IPS-18a (cell line): Measurements from ENCODE around the gene MEIS3.
"Not testable (repeated sequence)": the region's sequence is repeated elsewhere in the genome, so short reads cannot be mapped to it uniquely, and the experiment has no call there.

Experiments used
- H3K27ac ChIP-seq: one replicate; pipeline ENCODE4 v1.5.1; 2013; ENCODE audit warnings: low read length
- H3K27me3 ChIP-seq: one replicate; pipeline ENCODE4 v1.6.1; 2013; ENCODE audit warnings: mild to moderate bottlenecking, low read length; ENCODE audit not compliant: control insufficient read depth, insufficient read depth
- H3K36me3 ChIP-seq: one replicate; pipeline ENCODE4 v1.6.1; 2013; ENCODE audit warnings: low read depth, low read length; ENCODE audit not compliant: control insufficient read depth
- H3K4me1 ChIP-seq: one replicate; pipeline ENCODE4 v1.6.1; 2013; ENCODE audit warnings: low read depth, low read length; ENCODE audit not compliant: control insufficient read depth
- H3K4me3 ChIP-seq: one replicate; pipeline ENCODE4 v1.5.1; 2013; ENCODE audit warnings: low read length
- H3K9ac ChIP-seq: one replicate; pipeline ENCODE4 v1.6.1; 2013; ENCODE audit warnings: mild to moderate bottlenecking, low read length, moderate library complexity
- H3K9me3 ChIP-seq: one replicate; pipeline ENCODE4 v1.6.1; 2013; ENCODE audit warnings: low read depth, low read length; ENCODE audit not compliant: control insufficient read depth

The MEIS3 gene

GRCh38 chr19:47390533-47391488 is 28.5 kb downstream of the MEIS3 start:
- Histone ChIP-seq H3K9me3 (no peaks in the 10 kb centered on the region), H3K27ac (no peak overlapping the region)

DNA sequence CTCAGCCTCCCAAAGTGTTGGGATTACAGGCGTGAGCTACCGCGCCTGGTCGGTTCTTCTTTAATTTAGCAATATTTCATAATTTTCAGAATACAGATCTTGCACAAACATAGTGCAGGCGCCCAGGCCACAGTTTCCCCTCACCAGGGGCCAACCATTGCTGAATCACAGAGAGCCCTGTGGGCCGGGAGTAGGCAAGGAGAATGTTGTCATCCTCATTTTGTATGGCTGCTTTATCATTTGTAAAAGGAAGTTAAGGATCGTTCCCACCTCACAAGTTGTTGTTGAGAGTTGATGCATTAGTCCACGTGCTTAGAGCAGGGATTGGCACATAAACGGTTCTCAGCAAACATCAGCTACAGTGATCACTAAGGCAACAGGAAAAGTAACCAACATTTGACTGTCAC is 30.2 kb downstream of the MEIS3 start:
- no peaks in the 10 kb centered on the region for H3K36me3 ChIP-seq
- H3K4me3 ChIP-seq, result no peak overlapping the region
- H3K4me1 ChIP-seq, result peaks cover 15% of the 10 kb centered on the region
- no peaks in the 10 kb centered on the region for H3K9me3 ChIP-seq
- no peak overlapping the region for H3K27ac ChIP-seq
- no peak overlapping the region for H3K9ac ChIP-seq
- no peaks in the 10 kb centered on the region for H3K27me3 ChIP-seq

More at GRCh38 chr19:47390533-47391488, 28.5 kb downstream of the MEIS3 start:
- Histone ChIP-seq H3K4me1 (peaks cover 15% of the 10 kb centered on the region), H3K27me3 (no peaks in the 10 kb centered on the region), H3K36me3 (no peaks in the 10 kb centered on the region), H3K9ac (no peak overlapping the region), H3K4me3 (no peak overlapping the region)

GRCh38 chr19:47388721-47389120 is 30.6 kb downstream of the MEIS3 start:
- H3K27ac ChIP-seq, H3K4me3 ChIP-seq, H3K9me3 ChIP-seq, H3K36me3 ChIP-seq, H3K27me3 ChIP-seq, H3K9ac ChIP-seq: not testable (repeated sequence)
- peaks cover 15% of the 10 kb centered on the region for H3K4me1 ChIP-seq

DNA sequence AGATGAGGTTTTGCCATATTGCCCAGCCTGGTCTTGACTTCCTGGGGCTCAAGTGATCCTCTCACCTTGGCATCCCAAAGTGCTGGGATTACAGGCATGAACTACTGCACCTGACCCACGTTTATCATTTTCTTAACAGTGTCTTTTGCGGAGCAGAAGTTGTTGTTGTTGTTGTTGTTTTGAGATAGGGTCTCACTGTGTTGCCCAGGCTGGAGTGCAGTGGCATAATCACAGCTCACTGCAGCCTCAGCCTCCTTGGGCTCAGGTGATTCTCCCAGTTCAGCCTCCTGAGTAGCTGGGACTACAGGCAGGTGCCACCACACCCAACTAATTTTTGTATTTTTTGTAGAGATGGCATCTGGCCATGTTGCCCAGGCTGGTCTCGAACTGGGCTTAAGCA is 31.7 kb downstream of the MEIS3 start:
- H3K9me3 ChIP-seq, H3K27me3 ChIP-seq, H3K36me3 ChIP-seq, H3K4me3 ChIP-seq, H3K27ac ChIP-seq, H3K9ac ChIP-seq: not testable (repeated sequence)
- H3K4me1 ChIP-seq, result peaks cover 13% of the 10 kb centered on the region

- not testable (repeated sequence) for H3K4me3 ChIP-seq, H3K4me1 ChIP-seq
These were observed 32.7 kb downstream of the MEIS3 start for GRCh38 chr19:47386582-47386981.

DNA sequence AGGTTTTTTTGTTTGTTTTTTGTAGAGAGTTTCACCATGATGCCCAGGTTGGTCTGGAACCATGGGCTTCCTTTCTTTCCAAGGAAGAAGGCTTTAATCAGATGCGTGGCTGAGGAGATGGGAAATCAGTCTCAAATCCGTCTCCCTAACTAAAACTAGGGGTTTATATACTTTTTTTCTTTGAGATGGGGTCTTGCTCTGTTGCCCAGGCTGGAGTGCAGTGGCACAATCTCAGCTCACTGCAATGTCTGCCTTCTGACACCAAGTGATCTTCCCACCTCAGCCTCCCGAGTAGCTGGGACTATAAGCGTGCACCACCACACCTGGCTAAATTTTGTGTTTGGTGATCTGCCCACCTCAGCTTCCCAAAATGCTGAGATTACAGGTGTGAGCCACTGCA is 34.8 kb downstream of the MEIS3 start:
- not testable (repeated sequence) for H3K9ac ChIP-seq, H3K9me3 ChIP-seq, H3K4me1 ChIP-seq, H3K4me3 ChIP-seq, H3K27ac ChIP-seq, H3K27me3 ChIP-seq
- peaks cover 28% of the 10 kb centered on the region for H3K36me3 ChIP-seq

More at GRCh38 chr19:47386582-47386981, 32.7 kb downstream of the MEIS3 start:
- not testable (repeated sequence) for H3K36me3 ChIP-seq, H3K27ac ChIP-seq, H3K9me3 ChIP-seq, H3K27me3 ChIP-seq, H3K9ac ChIP-seq

- H3K27ac ChIP-seq, H3K4me3 ChIP-seq: not testable (repeated sequence)
- H3K36me3 ChIP-seq, result peaks cover 28% of the 10 kb centered on the region
These were observed 35.4 kb downstream of the MEIS3 start for GRCh38 chr19:47383890-47384289.

GRCh38 chr19:47381653-47382279 is 37.6 kb downstream of the MEIS3 start:
- H3K9ac ChIP-seq, result no peak overlapping the region
- H3K4me3 ChIP-seq, result no peak overlapping the region
- no peaks in the 10 kb centered on the region for H3K9me3 ChIP-seq
- H3K27me3 ChIP-seq, result no peaks in the 10 kb centered on the region
- no peaks in the 10 kb centered on the region for H3K4me1 ChIP-seq
- no peak overlapping the region for H3K27ac ChIP-seq
- H3K36me3 ChIP-seq, result peaks cover 41% of the 10 kb centered on the region

More at GRCh38 chr19:47383890-47384289, 35.4 kb downstream of the MEIS3 start:
- H3K9me3 ChIP-seq, H3K4me1 ChIP-seq, H3K9ac ChIP-seq, H3K27me3 ChIP-seq: not testable (repeated sequence)

- Histone ChIP-seq H3K27me3 (no peaks in the 10 kb centered on the region), H3K27ac (no peak overlapping the region), H3K36me3 (peaks cover 47% of the 10 kb centered on the region), H3K4me3 (no peak overlapping the region), H3K9me3 (no peaks in the 10 kb centered on the region), H3K4me1 (no peaks in the 10 kb centered on the region), H3K9ac (no peak overlapping the region)
These were observed 38.2 kb downstream of the MEIS3 start for GRCh38 chr19:47381121-47381520.

DNA sequence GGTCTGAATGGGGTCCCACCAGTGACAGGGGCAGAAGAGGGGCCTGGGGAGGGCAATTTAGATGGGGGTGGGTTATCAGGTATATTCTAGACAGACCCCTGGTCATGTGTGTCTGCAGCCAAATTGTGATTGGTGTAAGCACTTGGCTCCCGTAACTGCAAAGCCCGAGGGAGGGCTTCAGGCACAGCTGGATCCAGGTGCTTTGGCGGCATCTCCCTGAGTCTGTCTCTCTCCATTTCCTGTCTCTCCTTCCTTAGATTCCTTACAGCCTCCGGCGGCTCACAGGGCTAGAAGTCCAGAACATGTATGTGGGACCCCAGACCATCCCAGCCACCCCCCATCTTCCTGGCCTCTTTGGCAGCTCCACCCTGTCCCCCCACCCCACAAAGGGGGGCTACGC is 38.8 kb downstream of the MEIS3 start:
- Histone ChIP-seq H3K27ac (no peak overlapping the region), H3K36me3 (peaks cover 52% of the 10 kb centered on the region), H3K4me3 (no peak overlapping the region)

GRCh38 chr19:47379381-47379938 is 39.9 kb downstream of the MEIS3 start:
- Histone ChIP-seq H3K4me3 (no peak overlapping the region), H3K9ac (no peak overlapping the region), H3K27ac (no peak overlapping the region), H3K4me1 (no peaks in the 10 kb centered on the region), H3K9me3 (no peaks in the 10 kb centered on the region), H3K36me3 (peaks cover 62% of the 10 kb centered on the region), H3K27me3 (no peaks in the 10 kb centered on the region)

More for the DNA sequence above, 38.8 kb downstream of the MEIS3 start:
- Histone ChIP-seq H3K27me3 (no peaks in the 10 kb centered on the region), H3K9ac (no peak overlapping the region), H3K9me3 (no peaks in the 10 kb centered on the region), H3K4me1 (no peaks in the 10 kb centered on the region)
